Vagina (tissue), 2 donors: ENCODE results near the gene PARD6G.

ENCODE experiments used
- CTCF ChIP-seq, 3 experiments: fragments of 450-650 bp in 2 of 3; fragments of 200-600 bp in 1 of 3; sonication (generic) in 1 of 3; IDR thresholded peaks; one replicate each; pipeline ENCODE4 v1.5.1; 2017 to 2019; ENCODE audit warnings: antibody characterized with exemption in 3 of 3, mild to moderate bottlenecking in 2 of 3, moderate library complexity in 2 of 3
- POLR2A ChIP-seq, 2 donors: fragments of 450-650 bp; IDR thresholded peaks; one replicate each; pipeline ENCODE4 v1.6.1; 2017; ENCODE audit warnings: antibody characterized with exemption in 2 of 2, mild to moderate bottlenecking in 2 of 2, moderate library complexity in 2 of 2

GRCh38 chr18:80108121-80108536 is 139.2 kb downstream of the PARD6G start:
- no peak for TF ChIP-seq POLR2A (IDR thresholded peaks at IDR 0.05)
- TF ChIP-seq CTCF (IDR thresholded peaks at IDR 0.05) = no peak
